HEK293 (cell line): ENCODE data around the gene GNG7.
A peak's percentile ranks its signal among the peaks of the same experiment; 100 is the strongest.

Source experiments
- CTCF ChIA-PET: fragments of 350-600 bp; formaldehyde crosslinking; extraction: SDS; loops from one replicate; lab custom pipeline; 2021; ENCODE audit warnings: antibody characterized with exemption; lab: Yijun Ruan, JAX
- POLR2A ChIA-PET: fragments of 300-600 bp; formaldehyde crosslinking; extraction: SDS; loops from one replicate; lab custom pipeline; 2020; ENCODE audit warnings: antibody characterized with exemption, inconsistent platforms; lab: Yijun Ruan, JAX
- H3K27ac ChIP-seq: fragments of 200-500 bp; sonication (Bioruptor generic); 2 replicates; pipeline ENCODE4 v1.5.1; 2014; ENCODE audit warnings: low read depth, low read length, control low read depth, inconsistent platforms; ENCODE audit errors: extremely low read depth
- H3K36me3 ChIP-seq, 2 experiments: fragments of 200-500 bp in 1 of 2; sonication (Bioruptor generic) in 1 of 2; 1 replicate in 1 of 2; 2 replicates in 1 of 2; pipeline ENCODE4 v1.5.1; 2014 to 2017; ENCODE audit warnings: inconsistent platforms in 2 of 2, low read length in 2 of 2; ENCODE audit not compliant: control insufficient read depth in 2 of 2, insufficient read depth in 1 of 2
- H3K4me1 ChIP-seq: fragments of 200-500 bp; sonication (Bioruptor generic); 2 replicates; pipeline ENCODE4 v1.5.1; 2014; ENCODE audit warnings: mild to moderate bottlenecking, low read length, inconsistent platforms; ENCODE audit not compliant: control insufficient read depth, insufficient read depth
- H3K4me3 ChIP-seq: 2 replicates; pipeline ENCODE4 v1.5.1; 2011; ENCODE audit warnings: low read depth, mild to moderate bottlenecking, control low read depth, low read length, moderate library complexity
- H3K9me3 ChIP-seq: fragments of 200-500 bp; sonication (Bioruptor generic); 2 replicates; pipeline ENCODE4 v1.5.1; 2014; ENCODE audit warnings: low read depth, low read length, inconsistent platforms; ENCODE audit not compliant: control insufficient read depth, insufficient read depth
- BCL11B ChIP-seq: fragments of 450-650 bp; formaldehyde crosslinking; IDR thresholded peaks from 2 replicates; pipeline ENCODE4 v1.5.1; 2016; ENCODE audit warnings: low read depth, missing biosample characterization, missing genetic modification characterization
- GLIS1 ChIP-seq: fragments of 450-650 bp; formaldehyde crosslinking; IDR thresholded peaks from 2 replicates; pipeline ENCODE4 v1.5.1; 2016; ENCODE audit warnings: missing biosample characterization, missing genetic modification characterization
- GLIS2 ChIP-seq: fragments of 450-650 bp; formaldehyde crosslinking; IDR thresholded peaks from 2 replicates; pipeline ENCODE4 v1.5.1; 2016; ENCODE audit warnings: missing biosample characterization, missing genetic modification characterization
- HOXC10 ChIP-seq: sonication (generic); formaldehyde crosslinking; IDR thresholded peaks from 2 replicates; pipeline ENCODE4 v1.8.1; 2023; ENCODE audit warnings: mild to moderate bottlenecking, missing genetic modification reagents
- KLF7 ChIP-seq: fragments of 450-650 bp; formaldehyde crosslinking; IDR thresholded peaks from 2 replicates; pipeline ENCODE4 v1.5.1; 2016; ENCODE audit warnings: missing biosample characterization, missing genetic modification characterization, borderline replicate concordance
- YY2 ChIP-seq: fragments of 450-650 bp; formaldehyde crosslinking; IDR thresholded peaks from 2 replicates; pipeline ENCODE4 v1.5.1; 2016; ENCODE audit warnings: missing biosample characterization, missing genetic modification characterization
- ZFP41 ChIP-seq: fragments of 450-650 bp; formaldehyde crosslinking; IDR thresholded peaks from 2 replicates; pipeline ENCODE4 v1.5.1; 2016; ENCODE audit warnings: missing biosample characterization, missing genetic modification characterization, borderline replicate concordance
- ZNF175 ChIP-seq: fragments of 450-650 bp; formaldehyde crosslinking; IDR thresholded peaks from 2 replicates; pipeline ENCODE4 v1.5.1; 2016; ENCODE audit warnings: missing biosample characterization, missing genetic modification characterization
- ZNF335 ChIP-seq: fragments of 450-650 bp; formaldehyde crosslinking; conservative IDR thresholded peaks from 2 replicates; pipeline ENCODE4 v1.5.1; 2016; ENCODE audit warnings: missing biosample characterization, missing genetic modification characterization
- ZNF341 ChIP-seq: fragments of 450-650 bp; formaldehyde crosslinking; IDR thresholded peaks from 2 replicates; pipeline ENCODE4; 2016; ENCODE audit warnings: low read depth, missing biosample characterization, missing genetic modification characterization
- ZNF354C ChIP-seq: fragments of 450-650 bp; formaldehyde crosslinking; IDR thresholded peaks from 2 replicates; pipeline ENCODE4 v1.5.1; 2016; ENCODE audit warnings: missing biosample characterization, missing genetic modification characterization, low read depth, borderline replicate concordance
- ZNF514 ChIP-seq: fragments of 450-650 bp; formaldehyde crosslinking; IDR thresholded peaks from 2 replicates; pipeline ENCODE4 v1.5.1; 2016; ENCODE audit warnings: missing biosample characterization, missing genetic modification characterization
- ZNF571 ChIP-seq: fragments of 450-650 bp; formaldehyde crosslinking; IDR thresholded peaks from 2 replicates; pipeline ENCODE4 v1.5.0; 2017; ENCODE audit warnings: missing biosample characterization, missing genetic modification characterization
- ZNF626 ChIP-seq: fragments of 450-650 bp; sonication (Bioruptor Pico); formaldehyde crosslinking; IDR thresholded peaks from 2 replicates; pipeline ENCODE4 v1.5.1; 2018; ENCODE audit warnings: missing biosample characterization, missing genetic modification characterization, inconsistent platforms
- ZNF654 ChIP-seq: fragments of 450-650 bp; formaldehyde crosslinking; IDR thresholded peaks from 2 replicates; pipeline ENCODE4 v1.5.1; 2016; ENCODE audit warnings: low read depth, missing biosample characterization, missing genetic modification characterization
- ZNF660 ChIP-seq: fragments of 450-650 bp; IDR thresholded peaks from 2 replicates; pipeline ENCODE4 v1.5.1; 2018; ENCODE audit warnings: missing biosample characterization, mild to moderate bottlenecking, missing genetic modification characterization
- ZNF677 ChIP-seq: fragments of 450-650 bp; IDR thresholded peaks from 2 replicates; pipeline ENCODE4 v1.5.0; 2018; ENCODE audit warnings: missing biosample characterization, mild to moderate bottlenecking, missing genetic modification characterization, moderate library complexity
- ZNF76 ChIP-seq: fragments of 450-650 bp; formaldehyde crosslinking; IDR thresholded peaks from 2 replicates; pipeline ENCODE4; 2016; ENCODE audit warnings: low read depth, missing biosample characterization, missing genetic modification characterization, borderline replicate concordance
- ZNF830 ChIP-seq: fragments of 450-650 bp; IDR thresholded peaks from 2 replicates; pipeline ENCODE4 v1.5.0; 2018; ENCODE audit warnings: missing biosample characterization, missing genetic modification characterization, low read depth, mild to moderate bottlenecking, moderate library complexity
- ZNF837 ChIP-seq: fragments of 450-650 bp; formaldehyde crosslinking; IDR thresholded peaks from 2 replicates; pipeline ENCODE4 v1.5.1; 2016; ENCODE audit warnings: missing biosample characterization, missing genetic modification characterization
- TF ChIP-seq, protein P1 (sequence below): fragments of 450-650 bp; formaldehyde crosslinking; IDR thresholded peaks from 2 replicates; pipeline ENCODE4 v1.5.1; 2016; ENCODE audit warnings: missing biosample characterization, missing genetic modification characterization
- TF ChIP-seq, protein P2 (sequence below): fragments of 450-650 bp; formaldehyde crosslinking; IDR thresholded peaks from 2 replicates; pipeline ENCODE4 v1.5.1; 2016; ENCODE audit warnings: missing biosample characterization, missing genetic modification characterization
- TF ChIP-seq, protein P3 (sequence below): fragments of 450-650 bp; formaldehyde crosslinking; IDR thresholded peaks from 2 replicates; pipeline ENCODE4 v1.5.1; 2016; ENCODE audit warnings: missing biosample characterization, missing genetic modification characterization
- TF ChIP-seq, protein P4 (sequence below): fragments of 450-650 bp; formaldehyde crosslinking; IDR thresholded peaks from 2 replicates; pipeline ENCODE4 v1.5.1; 2016; ENCODE audit warnings: missing biosample characterization, missing genetic modification characterization

Gene GNG7

DNA sequence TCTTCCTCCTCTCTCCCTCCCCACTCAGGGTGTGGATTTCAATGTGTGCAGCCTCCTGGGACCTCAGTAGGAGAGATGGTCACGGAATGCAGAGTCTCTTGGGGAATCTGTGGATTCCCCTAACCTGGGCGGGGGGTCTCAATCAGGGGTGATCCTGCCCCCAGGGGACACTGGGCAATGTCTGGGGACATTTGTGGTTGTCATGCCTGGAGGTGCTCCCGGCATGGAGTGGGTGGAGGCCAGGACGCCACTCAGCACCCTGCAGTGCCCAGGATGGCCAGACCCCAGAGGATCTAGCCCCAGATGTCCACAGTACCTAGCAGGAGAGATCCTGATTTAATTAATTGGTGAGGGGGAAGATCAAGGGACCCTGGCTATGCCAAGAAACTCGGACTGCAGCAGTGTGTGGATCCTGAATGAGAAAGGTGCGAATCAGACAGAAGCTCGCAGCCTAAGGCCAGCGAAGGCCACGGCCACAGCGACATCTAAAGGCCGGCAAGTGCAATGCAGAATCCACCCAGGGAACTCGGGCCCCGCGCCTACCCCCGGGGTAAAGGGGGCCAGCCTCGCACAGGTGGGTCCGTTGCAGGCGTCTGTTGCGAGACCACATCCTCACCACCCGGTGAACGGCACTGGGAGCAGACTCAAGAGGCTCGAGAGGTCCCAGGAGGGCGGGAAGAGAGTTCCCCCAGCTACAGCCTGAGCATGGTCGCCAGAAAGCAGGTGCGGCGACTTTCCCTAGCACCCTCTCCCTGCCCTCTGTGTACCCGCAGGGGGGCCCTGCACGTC is 88.8 kb downstream of the GNG7 start (continued):
- TF ChIP-seq KLF7 (tag by site-specific recombination) (no peak), GLIS1 (tag by site-specific recombination) (no peak), ZFP41 (tag by site-specific recombination) (no peak), ZNF175 (tag by site-specific recombination) (no peak), ZNF654 (tag by site-specific recombination) (peak; percentile 60), ZNF626 (no peak), BCL11B (tag by site-specific recombination) (no peak), ZNF571 (no peak), ZNF341 (tag by site-specific recombination) (no peak), GLIS2 (tag by site-specific recombination) (no peak)
- TF ChIP-seq, protein P1, sequence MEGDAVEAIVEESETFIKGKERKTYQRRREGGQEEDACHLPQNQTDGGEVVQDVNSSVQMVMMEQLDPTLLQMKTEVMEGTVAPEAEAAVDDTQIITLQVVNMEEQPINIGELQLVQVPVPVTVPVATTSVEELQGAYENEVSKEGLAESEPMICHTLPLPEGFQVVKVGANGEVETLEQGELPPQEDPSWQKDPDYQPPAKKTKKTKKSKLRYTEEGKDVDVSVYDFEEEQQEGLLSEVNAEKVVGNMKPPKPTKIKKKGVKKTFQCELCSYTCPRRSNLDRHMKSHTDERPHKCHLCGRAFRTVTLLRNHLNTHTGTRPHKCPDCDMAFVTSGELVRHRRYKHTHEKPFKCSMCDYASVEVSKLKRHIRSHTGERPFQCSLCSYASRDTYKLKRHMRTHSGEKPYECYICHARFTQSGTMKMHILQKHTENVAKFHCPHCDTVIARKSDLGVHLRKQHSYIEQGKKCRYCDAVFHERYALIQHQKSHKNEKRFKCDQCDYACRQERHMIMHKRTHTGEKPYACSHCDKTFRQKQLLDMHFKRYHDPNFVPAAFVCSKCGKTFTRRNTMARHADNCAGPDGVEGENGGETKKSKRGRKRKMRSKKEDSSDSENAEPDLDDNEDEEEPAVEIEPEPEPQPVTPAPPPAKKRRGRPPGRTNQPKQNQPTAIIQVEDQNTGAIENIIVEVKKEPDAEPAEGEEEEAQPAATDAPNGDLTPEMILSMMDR (tag by site-specific recombination): peak; percentile 62
- TF ChIP-seq, protein P2, sequence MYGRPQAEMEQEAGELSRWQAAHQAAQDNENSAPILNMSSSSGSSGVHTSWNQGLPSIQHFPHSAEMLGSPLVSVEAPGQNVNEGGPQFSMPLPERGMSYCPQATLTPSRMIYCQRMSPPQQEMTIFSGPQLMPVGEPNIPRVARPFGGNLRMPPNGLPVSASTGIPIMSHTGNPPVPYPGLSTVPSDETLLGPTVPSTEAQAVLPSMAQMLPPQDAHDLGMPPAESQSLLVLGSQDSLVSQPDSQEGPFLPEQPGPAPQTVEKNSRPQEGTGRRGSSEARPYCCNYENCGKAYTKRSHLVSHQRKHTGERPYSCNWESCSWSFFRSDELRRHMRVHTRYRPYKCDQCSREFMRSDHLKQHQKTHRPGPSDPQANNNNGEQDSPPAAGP: no peak
- TF ChIP-seq, protein P3, sequence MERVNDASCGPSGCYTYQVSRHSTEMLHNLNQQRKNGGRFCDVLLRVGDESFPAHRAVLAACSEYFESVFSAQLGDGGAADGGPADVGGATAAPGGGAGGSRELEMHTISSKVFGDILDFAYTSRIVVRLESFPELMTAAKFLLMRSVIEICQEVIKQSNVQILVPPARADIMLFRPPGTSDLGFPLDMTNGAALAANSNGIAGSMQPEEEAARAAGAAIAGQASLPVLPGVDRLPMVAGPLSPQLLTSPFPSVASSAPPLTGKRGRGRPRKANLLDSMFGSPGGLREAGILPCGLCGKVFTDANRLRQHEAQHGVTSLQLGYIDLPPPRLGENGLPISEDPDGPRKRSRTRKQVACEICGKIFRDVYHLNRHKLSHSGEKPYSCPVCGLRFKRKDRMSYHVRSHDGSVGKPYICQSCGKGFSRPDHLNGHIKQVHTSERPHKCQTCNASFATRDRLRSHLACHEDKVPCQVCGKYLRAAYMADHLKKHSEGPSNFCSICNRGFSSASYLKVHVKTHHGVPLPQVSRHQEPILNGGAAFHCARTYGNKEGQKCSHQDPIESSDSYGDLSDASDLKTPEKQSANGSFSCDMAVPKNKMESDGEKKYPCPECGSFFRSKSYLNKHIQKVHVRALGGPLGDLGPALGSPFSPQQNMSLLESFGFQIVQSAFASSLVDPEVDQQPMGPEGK: peak; percentile 68

DNA sequence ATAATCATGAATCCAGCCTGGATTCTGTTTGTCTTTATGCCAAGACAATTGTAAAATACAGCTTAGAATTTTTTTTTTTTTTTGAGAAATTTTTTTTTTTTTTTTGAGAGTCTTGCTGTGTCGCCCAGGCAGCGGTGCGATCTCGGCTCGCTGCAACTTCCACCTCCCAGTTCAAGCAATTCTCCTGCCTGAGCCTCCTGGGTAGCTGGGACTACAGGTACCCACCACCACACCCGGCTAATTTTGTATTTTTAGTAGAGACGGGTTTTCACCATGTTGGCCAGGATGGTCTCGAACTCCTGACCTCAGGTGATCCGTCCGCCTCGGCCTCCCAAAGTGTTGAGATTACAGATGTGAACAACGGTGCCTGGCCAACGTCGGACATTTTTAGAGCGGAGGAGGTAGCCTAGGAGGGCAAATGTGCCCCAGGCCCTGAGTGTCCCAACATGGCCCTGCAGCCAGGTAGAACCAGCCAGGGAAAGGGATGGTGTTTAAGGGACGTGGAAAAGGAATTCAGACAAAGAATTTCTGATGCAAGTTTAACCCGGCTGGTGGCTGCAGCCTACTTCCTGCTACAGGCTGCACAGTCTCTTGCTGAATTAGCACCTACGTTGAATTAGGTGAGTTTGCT is 89.8 kb downstream of the GNG7 start:
- H3K27ac ChIP-seq: no peak overlapping the region
- H3K4me1 ChIP-seq: no peaks in the 10 kb centered on the region
- POLR2A ChIA-PET: interaction anchor here (0.7 to 6.6 kb wide), 2 partner anchors 87 to 136 kb away, joined by 3 to 251 read pairs; partner anchors contain the start of gene GADD45B
- no peak overlapping the region for H3K4me3 ChIP-seq
- H3K9me3 ChIP-seq: no peaks in the 10 kb centered on the region
- TF ChIP-seq ZNF837 (tag by site-specific recombination) (no peak), ZNF677 (no peak), ZNF514 (tag by site-specific recombination) (no peak), ZNF660 (tag by site-specific recombination) (no peak), ZNF830 (tag by site-specific recombination) (no peak), YY2 (tag by site-specific recombination) (no peak), ZNF354C (tag by site-specific recombination) (no peak), ZNF335 (tag by site-specific recombination) (no peak), HOXC10 (CRISPR knock-in tag) (no peak), ZNF76 (tag by site-specific recombination) (no peak)
- TF ChIP-seq, protein P4, sequence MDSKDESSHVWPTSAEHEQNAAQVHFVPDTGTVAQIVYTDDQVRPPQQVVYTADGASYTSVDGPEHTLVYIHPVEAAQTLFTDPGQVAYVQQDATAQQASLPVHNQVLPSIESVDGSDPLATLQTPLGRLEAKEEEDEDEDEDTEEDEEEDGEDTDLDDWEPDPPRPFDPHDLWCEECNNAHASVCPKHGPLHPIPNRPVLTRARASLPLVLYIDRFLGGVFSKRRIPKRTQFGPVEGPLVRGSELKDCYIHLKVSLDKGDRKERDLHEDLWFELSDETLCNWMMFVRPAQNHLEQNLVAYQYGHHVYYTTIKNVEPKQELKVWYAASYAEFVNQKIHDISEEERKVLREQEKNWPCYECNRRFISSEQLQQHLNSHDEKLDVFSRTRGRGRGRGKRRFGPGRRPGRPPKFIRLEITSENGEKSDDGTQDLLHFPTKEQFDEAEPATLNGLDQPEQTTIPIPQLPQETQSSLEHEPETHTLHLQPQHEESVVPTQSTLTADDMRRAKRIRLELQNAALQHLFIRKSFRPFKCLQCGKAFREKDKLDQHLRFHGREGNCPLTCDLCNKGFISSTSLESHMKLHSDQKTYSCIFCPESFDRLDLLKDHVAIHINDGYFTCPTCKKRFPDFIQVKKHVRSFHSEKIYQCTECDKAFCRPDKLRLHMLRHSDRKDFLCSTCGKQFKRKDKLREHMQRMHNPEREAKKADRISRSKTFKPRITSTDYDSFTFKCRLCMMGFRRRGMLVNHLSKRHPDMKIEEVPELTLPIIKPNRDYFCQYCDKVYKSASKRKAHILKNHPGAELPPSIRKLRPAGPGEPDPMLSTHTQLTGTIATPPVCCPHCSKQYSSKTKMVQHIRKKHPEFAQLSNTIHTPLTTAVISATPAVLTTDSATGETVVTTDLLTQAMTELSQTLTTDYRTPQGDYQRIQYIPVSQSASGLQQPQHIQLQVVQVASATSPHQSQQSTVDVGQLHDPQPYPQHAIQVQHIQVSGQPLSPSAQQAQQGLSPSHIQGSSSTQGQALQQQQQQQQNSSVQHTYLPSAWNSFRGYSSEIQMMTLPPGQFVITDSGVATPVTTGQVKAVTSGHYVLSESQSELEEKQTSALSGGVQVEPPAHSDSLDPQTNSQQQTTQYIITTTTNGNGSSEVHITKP: no peak
- TF ChIP-seq, all 188 proteins: peak for 0
- CTCF ChIA-PET: interaction anchor here (0.8 to 4.8 kb wide), 11 partner anchors 11 to 375 kb away, joined by 4 to 43 read pairs (median 8); partner anchors contain the start of gene GADD45B
- H3K36me3 ChIP-seq: no peaks in the 10 kb centered on the region
